HG03457 (cell line): ENCODE measurements around the gene TNFSF15.
"Not testable (repeated sequence)": the region's sequence is repeated elsewhere in the genome, so short reads cannot be mapped to it uniquely, and the experiment has no call there.

Source experiments
- ATAC-seq: cut with Tn5 transposase; IDR thresholded peaks from one replicate; pipeline ENCODE4 v1.9.1; 2021; ENCODE audit warnings: moderate number of reproducible peaks; ENCODE audit not compliant: unreplicated experiment

TNFSF15 gene

DNA sequence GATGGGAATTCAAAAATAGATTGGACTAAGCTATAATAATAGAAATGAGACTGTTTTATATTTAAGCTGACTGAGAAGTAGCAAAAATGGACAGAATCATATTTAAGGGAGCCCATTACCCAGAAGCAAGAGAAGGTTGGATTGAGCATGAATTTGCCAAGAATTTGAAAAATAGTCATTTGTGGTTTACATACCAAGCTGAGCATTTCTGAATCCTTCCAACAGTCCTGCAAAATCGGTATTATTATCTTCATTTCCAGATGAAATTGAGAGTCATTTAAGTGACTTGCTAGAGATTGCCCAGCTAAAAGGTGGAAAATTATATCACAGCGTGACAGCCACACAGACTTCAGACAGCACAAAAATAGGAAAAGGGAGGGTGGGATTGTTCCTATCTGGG, 48.4 kb downstream of the TNFSF15 start:
- no peak for ATAC-seq

DNA sequence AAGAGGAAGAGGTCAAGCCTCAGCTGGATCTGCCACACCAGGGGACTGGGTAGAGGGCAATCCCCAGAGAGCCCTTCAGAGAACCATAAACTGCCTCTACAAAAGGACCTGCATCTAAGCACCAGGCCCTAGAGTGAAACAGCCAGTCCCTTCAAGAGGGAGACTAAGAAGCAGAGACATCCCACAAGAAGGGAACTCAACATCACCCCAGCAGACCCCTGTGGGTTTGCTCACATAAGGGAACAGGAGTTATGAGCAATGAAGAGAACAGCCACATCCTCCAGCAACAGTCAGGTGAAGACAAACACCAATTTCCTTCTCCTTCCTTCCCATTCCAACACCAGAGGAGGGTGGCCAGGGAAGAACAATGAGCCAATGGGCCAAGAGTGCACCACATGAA, 48.9 kb downstream of the TNFSF15 start:
- ATAC-seq: no peak

DNA sequence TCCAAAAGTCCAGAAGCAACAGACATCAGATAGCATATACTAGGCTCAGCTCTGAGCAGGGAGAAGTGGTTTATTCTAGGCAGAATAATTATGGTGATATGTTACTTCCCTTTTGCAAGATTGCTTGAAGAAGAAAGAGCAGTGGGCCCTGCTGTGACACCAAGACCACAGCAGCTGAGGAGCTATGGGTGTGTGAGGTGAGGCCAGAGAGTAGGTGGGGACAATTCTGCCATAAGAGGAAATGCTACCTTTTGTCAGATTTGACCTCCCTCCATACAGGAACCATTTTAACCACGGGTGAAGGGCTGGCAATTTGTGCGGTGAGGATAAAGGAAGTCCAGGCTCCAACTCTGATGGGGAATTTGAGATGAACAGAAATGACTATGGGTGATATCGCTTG, 51.3 kb downstream of the TNFSF15 start:
- ATAC-seq: no peak

DNA sequence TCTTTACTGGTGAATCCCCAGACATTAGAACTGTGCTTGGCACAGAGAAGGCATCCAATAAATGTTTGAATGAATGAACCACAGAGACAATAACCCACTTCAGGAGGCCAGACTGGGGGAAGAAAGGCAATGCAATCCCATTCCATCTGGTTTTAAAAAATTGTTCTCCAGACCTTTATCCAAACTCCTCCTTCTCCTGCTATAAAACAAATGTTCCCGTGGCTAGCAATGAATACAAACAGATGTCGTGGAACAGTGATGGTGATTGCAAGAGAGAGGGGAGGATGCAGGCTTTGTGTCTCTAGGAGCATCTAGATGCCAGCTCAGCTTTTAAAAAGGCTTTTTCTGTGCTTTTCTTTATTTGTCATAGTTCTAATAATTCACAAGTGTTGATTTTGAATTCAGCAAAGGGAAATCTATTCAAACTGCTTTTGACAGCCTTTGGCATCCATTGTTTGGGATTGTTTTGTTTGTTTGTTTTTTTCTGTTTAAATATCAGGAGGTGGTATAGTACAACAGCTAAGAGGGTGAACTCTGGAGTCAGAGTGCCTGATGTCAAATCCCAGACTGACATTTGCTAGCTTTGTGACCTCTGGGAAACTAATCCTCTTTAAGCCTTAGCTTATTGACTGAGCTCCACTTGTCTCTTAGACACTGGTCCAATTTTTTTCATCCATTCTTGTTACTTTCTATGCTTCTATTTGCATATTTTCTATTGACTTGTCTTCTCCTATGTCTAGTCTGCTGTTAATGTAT, 59.1 kb downstream of the TNFSF15 start:
- ATAC-seq: no peak

DNA sequence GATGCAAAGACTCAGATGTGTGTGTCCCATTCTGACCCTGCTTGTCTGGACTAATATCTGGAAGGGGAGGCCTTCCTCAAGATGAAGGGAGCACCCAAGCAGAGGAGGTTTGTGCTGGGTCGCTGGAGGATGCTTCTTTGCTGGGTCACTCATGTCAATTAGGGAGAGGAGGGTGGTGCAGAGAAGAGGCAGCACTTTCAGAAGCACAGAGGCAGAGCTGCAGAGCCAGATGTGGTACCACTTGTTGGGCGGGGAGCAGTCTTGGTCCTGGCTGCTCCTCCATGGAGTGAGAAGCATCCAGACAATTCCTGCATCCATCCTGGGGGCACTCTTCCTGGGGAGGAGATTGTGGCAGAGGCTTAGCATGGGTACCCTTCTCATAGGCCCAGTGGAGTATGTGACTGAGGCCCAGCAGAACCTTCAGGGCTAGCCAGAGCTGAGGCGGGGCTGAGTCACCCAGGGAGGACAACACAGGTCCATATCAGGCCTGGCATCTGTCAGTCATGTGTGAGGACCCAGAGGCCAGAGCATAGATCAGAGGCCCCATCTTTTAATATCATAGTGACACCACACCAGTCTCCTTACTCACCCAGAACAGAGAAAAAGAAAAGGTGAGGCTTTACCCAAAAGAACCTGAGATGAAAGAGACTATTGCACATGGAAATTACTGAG, 59.8 kb downstream of the TNFSF15 start:
- ATAC-seq: no peak

- ATAC-seq: no peak
Observed at GRCh38 chr9:114745108-114745848, 60.6 kb downstream of the TNFSF15 start.

DNA sequence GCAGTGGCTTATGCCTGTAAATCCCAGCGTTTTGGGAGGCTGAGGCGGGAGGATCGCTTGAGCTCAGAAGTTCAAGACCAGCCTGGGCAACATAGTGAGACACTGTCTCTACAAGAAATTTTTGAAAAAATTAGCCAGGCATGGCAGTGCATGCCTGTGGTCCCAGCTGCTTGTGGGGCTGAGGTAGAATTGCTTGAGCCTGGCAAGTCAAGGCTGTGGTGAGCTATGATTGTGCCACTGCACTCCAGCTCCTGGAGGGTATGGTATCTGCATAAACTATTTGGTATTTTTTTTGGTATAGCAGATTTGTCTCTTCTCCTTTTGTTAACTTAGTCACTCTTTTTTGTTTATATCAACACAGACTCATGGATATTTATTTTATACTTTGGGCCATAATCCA, 62.4 kb downstream of the TNFSF15 start:
- ATAC-seq: no peak

DNA sequence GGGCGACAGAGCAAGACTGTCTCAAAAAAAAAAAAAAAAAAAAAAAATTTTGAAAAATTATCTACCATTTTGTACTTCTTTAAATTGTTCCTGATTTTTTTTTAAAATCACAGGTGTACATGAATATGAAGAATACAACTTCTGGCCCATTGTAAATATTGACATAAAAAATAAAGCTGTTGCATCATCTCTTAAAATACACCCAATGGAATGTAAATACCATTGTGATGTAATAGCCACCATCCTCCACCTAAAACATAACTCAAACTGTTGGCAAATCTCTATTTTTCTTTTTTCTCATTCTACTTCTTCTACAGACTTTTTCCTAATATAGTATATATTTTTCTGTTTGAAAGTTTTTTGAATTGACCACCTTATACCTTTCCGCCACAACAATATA, 62.9 kb downstream of the TNFSF15 start:
- ATAC-seq: no peak

DNA sequence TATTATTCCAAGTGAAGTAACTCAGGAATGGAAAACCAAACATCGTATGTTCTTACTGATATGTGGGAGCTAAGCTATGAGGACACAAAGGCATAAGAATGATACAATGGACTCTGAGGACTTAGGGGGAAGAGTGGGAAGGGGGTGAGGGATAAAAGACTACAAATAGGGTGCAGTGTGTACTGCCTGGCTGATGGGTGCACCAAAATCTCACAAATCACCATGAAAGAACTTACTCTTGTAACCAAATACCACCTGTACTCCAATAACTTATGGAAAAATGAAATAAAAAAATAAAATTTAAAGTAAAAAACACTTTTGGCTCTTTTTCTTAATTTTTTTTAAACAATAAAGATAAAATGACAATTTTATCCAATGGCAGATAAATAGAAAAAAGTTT, 64.3 kb downstream of the TNFSF15 start:
- not testable (repeated sequence) for ATAC-seq

DNA sequence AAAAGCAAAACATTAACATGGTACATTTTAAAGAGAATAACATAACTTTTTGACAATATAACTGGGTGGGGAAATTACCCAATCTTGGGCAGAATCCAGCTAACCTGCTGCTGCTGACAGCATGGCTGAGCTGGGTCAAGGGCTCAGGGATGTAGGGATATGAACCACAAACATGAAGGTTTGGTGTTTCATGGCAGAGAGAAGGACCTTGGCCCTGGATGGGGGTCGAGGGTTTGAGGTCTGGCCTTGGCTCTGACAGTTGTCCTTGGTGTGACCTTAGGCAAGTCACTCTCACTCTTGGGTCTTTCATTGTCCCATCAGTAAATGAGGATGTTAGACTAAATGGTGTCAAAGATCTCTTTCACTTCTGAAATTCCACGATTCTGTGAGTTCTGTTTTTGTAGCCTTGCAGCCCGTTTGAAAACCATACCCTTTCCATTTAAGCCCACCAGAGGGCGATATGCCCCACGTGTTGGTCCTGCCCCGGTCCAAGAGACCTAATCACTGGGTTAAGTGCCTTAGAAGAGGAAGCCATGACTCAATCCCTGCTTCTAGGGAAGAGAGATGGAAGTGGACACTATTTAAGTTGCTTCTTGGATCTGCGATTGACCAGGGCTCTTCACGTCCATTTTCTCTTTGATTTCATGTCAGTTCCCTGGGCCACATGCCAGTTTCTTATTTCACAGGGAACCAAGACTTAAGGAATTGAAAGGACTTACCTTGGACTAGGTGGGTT, 67.1 kb downstream of the TNFSF15 start:
- no peak for ATAC-seq

- no peak for ATAC-seq
Observed at GRCh38 chr9:114737847-114738246, 68.0 kb downstream of the TNFSF15 start.

GRCh38 chr9:114737118-114737517, 68.7 kb downstream of the TNFSF15 start:
- ATAC-seq: no peak

DNA sequence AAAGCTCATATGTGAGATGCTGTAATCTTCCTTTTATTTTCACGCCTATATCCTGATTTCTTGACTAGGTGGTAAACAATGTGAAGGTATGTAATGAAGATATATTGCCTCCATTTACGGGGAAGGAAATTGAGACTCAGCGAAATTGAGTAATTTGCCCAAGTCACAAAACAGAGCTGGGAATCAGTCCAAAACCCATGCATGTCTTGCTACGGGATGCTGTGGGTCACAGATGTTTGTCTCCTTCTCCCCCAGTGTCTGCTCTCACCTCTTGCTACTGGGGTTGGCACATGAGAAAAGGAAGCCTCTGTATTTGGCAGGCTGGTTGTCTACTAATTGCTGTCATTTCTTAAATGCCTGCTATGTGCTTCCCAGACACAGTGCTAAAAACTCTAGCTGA, 70.1 kb downstream of the TNFSF15 start:
- ATAC-seq: no peak

DNA sequence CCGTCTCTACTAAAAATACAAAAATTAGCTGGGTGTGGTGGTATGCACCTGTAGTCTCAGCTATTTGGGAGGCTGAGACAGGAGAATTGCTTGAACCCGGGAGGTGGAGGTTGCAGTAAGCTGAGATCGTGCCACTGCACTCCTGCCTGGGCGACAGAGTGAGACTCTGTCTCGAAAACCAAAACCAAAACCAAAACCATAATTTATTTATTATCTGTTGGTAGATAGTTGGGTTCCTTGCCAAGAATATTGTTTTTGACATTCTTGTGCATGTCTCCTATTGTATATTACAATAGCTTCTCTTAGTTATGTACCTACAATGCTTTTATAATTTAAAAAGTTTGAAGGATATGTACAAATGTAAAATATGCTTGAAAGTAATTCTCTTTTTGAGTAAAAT, 70.7 kb downstream of the TNFSF15 start:
- ATAC-seq: not testable (repeated sequence)
